M059J (cell line): ENCODE results near the gene CALN1. TPM values are rescaled to one million over a fixed set of nuclear protein-coding genes. Genes with fewer than 3 reads are reported as not detected.

Experiments used
- DNase-seq: peaks from one replicate; pipeline ENCODE4 v3.0.0-alpha.2; 2012; ENCODE audit warnings: low read depth
- total RNA-seq: library from RNA; depleted of rRNA; stranded (reverse); fragments of >200 nt; shearing (Covaris generic); gene quantifications from 2 replicates; pipeline ENCODE4 v1.2.3, GENCODE V29; 2014

Gene CALN1
- total RNA-seq, 1 experiment from 2014 or later, result not detected

DNA sequence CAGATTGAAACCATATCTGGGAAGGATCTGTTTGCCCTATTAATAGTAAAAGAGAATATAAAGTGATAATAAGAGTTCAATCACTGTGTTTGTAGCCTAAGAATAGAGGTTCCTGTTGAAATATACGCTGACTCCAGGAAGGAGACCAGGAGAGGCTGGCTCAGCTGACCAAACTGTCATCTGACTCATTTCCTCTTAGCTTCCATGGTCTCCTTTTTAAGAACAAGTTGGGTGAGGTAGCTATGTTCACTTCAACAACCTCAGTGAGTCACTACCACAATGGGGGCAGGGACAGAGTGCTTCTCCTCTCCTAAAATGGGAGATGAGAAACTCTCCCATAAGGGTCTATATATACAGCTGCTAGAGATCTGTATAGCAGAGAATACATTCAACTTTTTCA lies 543.3 kb downstream of the CALN1 start:
- peak; percentile 94 for DNase-seq

DNA sequence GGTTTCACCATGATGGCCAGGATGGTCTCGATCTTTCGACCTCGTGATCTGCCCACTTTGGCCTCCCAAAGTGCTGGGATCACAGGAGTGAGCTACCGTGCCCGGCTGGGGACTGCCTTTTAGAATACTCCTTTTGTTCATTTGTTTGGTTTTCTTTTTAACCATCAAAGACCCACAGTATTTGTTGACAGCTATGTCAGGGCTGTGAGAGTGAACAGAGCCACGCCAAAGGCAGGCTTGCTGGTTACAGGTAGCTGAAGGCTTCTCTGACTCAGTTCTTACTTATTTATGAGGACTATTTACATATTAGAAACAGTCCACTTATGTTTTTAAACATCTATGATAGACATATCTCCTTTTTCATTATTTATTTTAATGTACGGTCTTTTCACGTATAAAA lies 544.5 kb downstream of the CALN1 start:
- DNase-seq, result peak; percentile 58

DNA sequence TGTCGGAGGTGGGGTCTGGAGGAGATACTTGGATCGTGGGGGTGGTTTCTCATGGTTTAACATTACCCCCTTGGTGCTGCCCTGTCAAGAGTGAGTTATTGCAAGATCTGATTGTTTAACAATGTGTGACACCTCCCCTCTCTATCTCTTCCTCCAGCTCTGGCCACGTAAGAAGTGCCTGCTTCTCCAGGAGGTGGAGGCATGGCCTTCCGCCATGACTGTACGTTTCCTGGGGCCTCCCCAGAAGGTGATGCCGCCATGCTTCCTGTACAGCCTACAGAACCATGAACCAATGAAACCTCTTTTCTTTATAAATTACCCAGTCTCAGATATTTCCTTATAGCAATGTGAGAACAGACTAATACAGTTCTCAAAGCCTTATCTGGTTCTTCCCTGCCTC lies 547.0 kb downstream of the CALN1 start:
- no peak for DNase-seq

DNA sequence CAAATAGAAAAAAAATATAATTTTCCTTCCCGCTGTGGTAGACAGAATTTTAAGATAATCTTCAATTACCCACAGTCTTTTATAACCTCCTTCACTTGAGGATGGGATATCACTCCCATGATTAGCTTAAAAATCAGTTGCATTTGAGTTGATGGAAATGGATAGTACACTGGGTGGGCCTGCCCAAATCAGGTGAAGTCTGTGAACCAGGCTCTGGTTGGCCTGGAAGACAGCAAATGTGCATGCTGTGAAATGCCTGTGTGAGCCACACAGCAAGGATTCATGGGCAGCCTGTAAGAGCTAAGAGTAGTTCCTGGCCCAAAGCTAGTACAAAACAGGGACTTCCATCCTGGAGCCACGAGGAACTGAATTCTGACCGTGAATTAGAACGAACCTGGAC lies 548.0 kb downstream of the CALN1 start:
- no peak for DNase-seq

DNA sequence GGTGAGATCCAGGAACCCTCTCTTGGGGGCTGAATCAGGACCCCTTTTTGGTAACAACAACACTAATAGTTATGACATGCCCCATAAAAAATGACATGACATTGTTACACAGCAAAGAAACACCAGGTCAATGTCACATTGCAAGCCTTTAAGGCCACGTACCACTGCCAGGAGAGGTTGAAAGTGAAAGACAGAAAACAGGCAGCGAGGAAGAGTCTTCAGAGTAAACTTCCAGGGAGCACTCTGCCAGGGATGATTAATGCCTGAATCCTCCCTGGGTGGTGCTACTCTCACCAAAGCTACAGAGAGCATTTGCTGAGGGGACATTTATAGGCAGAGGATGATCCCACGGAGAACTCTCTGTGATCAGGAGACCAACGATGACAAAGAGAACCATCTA lies 551.6 kb downstream of the CALN1 start:
- peak; percentile 58 for DNase-seq

DNA sequence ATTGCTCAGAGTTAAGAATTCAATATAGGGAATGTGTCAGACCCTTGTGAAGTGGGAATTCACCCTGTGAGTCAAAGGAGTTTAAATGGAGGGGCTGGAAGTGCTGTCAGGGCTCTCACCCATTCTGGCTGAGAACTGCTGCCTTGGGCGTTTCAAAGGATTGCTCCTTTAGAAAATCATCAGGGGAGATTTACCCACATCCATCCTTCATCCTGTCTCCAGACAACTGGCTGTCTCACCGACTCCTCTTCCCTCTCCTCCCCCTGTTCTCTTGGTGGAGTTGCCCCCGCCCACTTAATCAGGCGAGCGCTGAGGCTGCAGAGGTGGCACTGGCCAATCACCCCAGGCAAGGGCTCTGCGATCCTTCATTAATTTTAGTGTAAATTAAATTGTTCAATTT lies 554.8 kb downstream of the CALN1 start:
- no peak for DNase-seq

DNA sequence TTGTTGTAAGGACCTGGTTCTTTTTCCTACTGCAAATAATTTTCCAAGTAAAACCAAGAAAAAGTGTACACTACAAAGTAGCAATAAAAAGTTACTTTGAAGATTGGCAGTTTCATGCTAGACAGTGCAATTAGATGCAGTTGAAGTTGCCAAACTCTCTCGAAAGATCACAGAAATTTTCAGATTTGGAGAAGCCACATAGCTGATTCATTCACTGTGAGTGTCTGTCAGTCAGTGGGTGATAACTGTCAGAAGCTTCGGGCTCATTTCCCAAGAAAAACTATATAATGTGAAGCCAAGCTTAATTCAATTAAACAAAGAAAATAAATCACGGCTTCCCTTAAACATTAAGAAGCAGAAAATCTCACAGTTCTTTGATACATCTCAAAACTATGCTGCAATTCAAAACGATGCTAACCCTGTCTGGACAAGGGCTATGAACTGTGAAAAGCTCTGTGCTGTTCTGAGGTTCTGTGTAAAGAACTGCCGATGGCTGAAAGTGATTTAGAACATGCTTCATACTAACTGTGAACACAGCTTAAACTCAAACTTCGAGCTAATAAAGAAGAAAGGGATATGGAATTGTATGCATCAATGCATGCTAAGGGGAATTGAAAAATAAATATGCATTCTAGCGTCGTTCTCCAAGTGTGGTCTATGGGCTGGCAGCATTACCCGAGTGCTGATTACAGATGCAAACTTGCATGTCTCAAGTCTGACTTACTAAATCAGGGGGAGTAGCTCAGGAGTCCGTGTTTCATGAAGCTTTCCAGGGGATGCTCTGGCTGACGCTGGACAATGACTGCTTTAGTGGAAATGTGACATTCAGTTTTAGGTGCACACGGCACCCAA lies 557.4 kb downstream of the CALN1 start:
- no peak for DNase-seq

DNA sequence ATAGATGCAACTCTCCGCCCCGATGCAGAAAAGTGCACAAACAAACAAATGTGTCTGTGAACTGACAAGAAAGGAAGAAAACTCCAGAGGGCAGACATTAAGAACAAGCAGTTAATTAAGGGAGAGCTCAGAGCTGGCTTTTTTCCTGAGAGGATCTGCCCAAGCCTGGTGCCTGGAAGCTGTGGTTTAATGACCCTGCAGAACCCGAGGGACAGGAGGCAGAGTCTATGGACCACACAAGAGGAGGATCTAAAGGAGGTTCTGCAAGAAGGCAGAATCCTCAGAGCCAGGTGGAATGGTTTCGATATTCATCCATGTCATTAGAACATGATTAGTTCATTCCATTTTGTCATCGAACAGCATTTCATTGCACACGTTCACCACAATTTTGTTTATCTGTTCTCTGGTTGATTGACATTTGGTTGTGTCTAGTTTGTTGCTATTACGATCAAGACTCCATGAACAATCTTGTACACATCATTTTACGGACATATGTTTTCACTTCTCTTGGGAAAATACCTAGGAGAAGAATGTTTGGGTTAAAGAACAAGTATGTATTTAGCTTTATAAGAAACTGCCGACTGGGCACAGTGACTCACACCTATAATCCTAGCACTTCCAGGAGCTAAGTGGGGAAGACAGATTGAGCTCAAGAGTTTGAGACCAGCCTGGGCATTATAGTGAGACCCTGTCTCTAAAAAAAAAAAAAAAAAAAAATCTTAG lies 560.2 kb downstream of the CALN1 start:
- DNase-seq, result no peak

DNA sequence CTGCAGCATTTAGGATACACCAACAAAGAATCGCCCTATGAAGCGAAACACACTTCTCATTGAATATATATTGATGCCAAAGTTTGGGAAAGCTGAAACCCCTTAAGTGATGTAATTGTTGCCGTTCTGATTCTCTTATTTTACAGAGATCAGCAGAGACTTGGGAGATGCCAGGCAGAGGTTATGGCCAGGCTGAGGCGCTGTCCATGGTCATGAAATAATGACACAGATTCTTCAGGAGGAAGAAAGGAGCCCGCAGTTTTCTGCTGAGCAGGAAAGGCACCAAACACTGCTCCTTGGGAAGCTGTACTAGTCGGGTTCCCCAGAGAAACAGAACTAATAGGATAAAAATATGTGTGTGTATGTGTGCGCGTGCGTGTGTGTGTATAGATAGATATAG lies 566.0 kb downstream of the CALN1 start:
- DNase-seq, result no peak

DNA sequence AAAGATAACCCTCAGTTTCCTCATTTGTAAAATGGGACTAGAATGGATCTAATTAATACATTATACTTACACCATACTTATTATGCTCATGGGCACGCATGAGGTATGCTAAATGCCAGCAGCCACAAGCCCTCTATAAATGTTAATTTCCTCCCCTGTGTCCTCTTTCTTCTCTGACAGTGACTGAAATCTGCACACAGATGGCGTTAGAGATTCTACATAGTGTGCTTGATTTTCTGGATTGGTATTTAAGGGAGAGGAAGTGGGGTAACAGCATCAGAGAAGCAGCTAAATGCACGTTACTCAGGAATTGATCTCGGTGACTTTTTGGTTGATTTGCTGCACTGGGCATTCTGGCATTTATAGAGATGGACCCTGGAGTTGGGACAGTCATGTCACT lies 568.5 kb downstream of the CALN1 start:
- no peak for DNase-seq

DNA sequence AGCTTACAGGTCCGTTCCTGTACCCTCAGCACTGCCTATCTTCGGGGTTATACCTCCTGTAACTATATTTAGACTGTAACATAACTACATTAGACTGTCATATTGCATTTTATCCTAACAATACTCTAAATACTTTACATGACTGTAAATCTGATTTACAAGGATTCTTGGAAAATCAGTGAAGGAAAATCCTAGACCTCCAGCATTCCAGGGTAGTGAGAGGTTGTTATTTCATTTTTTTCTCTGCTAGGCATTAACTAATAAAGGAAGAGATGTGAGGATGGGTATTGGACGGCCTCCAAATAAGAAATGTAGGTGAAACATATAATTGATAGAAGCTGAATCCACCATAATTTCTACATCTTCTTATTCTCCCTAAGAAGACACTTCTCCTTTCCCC lies 569.4 kb downstream of the CALN1 start:
- DNase-seq, result no peak

DNA sequence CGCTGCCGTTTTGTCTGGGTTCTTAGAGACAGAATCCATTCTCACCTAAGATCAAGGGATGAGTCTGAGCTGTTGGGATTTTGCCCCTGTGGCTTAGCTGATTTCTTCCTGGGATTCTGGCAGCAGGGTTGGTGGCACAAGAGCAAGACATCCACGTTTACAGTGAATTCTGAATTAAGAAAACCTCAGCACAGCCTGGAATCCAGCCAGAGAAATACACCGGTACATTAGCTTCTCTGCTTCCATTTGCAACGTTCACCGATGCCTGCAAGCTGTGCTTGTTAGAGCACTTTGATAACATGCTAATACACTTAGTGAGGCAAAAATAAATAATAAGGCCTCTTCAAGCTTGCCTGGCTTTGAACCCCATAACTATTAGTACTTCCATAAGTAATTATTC lies 569.8 kb downstream of the CALN1 start:
- DNase-seq, result no peak

DNA sequence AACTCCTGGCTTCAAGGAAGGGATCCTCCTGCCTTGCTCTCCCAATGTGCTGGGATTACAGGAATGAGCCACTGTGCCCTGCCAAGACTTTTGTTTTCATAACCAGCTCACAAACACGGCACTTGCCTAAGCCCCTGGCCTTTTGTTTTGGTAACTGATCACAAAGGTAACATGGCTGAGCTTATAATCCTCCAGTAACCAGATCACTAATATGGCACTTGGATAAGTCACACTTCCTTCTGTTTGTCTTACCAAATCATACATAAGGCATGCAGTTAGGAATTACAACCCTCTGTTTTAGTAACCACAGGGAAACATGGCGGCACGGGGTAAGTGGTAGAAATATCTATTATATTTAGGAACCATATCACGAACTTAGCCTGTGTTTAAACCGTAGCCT lies 577.1 kb downstream of the CALN1 start:
- DNase-seq, result peak; percentile 69

DNA sequence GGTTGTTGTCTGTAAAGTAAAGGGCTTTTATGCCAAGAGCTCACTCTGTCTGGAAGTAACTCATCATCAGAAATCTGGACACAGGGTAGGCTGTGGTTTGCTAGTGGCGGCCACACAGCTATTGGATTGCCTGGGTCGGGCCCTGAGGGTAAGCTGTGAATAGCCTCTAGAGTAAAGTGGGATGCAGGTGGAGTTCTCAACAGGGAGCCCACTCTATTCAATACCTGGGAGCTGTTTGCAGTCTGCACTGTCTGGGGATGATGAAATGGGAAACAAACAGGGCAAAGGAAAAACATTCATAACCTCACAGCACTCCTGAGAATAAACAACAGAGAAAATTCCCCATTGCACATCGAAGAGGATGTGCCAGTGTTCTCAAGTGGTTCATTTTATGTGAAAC lies 582.6 kb downstream of the CALN1 start:
- DNase-seq, result no peak

DNA sequence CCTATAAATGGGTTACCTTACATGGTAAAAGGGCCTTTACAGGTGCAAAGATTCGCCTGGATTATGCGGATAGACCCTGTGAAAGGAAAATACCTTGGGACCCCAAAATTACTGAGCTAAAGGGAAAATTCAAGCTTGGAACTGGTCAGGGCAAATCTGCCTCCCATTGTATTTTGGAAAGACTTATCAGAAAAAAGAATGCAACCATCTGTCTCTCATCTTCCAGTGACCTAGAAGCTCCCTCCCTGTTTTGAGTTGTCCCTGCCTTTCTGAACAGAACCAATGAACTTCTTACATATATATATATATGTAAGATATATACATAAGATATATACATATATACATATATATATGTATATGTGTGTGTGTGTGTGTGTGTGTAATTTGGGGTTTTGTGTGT lies 583.8 kb downstream of the CALN1 start:
- no peak for DNase-seq

DNA sequence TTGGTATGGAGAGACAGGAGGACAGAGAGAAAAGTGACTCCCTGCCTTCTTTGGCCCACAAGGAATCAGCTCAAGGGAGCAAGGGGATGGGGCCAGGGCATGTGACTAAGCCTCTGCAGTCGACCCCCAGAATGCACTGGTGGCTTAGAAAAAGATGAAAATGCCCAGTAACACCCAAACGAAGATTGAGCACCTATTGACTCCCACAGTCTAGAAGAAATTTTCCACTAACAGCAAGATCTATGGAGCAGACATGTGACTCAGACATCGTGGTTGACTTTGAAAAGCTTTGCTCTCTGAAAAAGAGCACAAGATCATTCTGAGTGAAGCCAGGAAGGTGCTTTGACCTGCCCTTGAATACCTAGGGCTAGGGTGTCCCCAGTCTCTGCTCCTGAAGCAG lies 586.0 kb downstream of the CALN1 start:
- peak; percentile 25 for DNase-seq

DNA sequence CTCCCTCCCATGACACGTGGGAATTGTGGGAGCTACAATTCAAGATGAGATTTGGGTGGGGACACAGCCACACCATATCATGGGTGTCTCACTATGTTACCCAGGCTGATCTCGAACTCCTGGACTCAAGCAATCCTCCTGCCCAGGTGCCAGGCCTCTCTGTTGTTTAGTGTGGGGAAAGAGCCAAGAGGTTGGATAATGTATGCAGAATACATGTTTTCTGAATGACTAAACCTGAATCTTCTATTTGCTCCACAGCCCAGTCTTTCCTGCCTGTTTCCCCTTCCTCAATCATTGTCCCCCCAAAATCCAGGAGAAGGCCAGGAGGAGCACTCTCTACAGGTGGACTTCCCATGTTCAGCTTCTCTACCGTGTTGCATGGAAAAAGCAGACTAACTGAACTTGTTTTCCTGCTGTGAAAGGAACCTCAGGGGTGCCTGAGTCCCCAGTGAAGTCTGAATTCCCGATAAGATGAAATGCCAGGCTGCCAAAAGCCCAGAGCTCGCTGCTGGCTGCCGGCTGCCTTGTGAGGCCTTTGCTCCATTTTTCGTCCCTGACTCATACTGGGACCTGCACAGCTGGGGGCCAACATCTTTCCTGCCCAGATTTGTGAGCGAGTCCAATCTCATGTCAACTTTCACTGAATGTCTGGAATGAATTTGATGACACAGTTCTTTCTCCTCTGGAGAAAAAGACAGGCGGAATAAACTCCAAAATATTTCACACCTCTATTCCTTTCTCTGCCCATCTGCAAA lies 588.0 kb downstream of the CALN1 start:
- DNase-seq, result peak; percentile 93

DNA sequence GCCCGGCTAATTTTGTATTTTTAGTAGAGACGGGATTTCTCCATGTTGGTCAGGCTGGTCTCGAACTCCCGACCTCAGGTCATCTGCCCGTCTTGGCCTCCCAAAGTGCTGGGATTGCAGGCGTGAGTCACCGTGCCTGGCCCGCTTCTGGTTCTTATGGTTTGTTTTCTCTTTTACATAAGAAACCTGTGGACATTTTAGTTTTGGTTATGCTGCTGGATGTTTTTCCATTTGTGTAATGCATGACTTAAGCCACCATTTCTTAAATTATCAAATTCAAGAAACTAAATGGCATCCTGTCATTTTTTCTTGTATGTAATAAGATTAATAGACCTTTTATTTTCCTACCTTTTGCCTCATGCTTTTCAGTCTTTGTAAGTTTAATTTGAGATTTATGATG lies 589.7 kb downstream of the CALN1 start:
- DNase-seq, result peak; percentile 37

DNA sequence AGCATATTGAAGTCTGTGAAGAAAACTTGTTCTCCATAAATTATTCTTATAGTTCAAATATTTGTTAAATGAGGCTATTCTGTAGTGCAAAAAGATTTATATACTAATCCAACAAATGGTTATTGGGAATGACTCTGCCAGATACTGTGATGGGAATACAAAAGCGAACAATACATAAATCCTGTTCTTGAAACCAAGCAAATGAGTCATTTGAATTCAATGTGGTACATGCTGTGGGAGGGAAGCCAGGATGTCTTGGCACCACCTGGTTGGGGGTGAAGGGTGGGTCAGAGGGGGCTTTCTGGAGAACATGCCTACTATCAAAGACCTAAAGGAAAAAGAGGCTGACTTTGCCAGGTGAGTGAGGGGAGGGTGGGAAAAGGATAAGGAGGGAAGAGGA lies 594.2 kb downstream of the CALN1 start:
- DNase-seq, result peak; percentile 56

DNA sequence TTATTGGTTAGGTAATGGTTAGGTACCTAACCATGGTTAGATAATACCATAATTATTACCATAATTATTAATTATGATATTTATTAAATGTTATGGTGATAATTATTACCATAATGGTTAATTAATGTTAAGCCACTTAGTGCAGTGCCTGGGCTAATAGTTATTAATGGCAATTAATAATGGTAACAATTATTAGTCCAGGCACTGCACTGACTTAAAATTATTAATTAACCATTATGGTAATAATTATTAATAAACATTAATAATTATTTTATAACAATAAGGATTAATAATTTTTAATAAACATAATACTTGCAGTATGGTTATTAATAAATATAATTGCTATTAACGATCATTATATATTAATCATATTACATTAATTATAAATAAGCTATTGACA lies 604.0 kb downstream of the CALN1 start:
- no peak for DNase-seq

DNA sequence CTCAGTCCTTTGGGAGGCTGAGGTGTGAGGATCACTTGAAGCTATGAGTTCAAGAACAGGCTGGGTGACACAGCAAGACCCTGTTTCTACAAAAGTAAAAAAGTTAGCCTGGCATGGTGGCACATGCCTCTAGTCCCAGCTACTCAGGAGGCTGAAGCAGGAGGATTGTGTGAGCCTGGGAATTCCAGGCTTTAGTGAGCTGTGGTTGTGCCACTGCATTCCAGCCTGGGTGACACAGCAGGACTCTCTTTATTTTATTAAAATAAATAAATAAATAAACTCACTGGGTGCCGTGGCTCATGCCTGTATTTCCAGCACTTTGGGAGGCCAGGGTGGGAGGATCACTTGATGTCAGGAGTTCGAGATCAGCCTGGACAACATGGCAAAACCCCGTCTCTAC lies 607.9 kb downstream of the CALN1 start:
- DNase-seq, result peak; percentile 69

DNA sequence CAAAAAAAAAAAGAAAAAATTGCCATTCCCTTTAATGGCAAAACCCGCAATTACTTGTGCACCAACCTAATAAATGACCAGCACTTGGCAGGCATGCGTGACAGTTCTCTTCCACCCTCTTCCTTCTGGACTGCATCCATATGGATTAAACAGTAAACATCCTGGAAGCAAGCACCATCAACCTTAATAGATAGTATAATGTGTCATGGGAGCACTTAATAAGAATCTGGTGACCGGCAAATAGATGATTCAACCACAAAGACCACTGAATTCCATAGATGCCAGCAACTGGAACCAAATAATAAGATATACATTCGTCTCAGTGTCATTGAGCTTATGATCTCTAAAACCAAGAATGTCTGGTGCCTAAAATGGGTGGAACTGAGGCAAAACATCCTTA lies 610.2 kb downstream of the CALN1 start:
- peak; percentile 67 for DNase-seq

DNA sequence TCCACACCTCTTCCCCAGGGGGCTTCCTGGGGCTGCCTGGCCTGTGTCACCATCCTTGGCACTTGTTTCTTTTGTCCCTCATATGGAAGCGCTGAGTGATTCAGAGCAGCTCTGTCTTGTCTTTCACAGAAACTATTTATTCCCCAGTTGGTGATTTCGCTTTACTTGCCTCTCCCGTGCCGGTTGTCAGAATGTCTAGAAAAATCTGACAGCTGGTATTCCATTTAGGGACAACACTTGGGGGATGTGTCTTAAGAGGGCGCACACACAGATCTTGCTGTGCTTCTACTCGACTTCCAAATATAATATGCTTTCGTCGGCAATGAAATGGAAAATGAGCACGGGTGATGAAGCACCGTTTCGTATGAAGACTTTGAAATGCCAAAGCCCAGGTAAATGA lies 611.8 kb downstream of the CALN1 start:
- no peak for DNase-seq
